Measurements from ENCODE around the gene ZDHHC18.

GRCh38 chr1:26848941-26849774, 22.7 kb downstream of the ZDHHC18 start:
- TF ChIP-seq, protein P1, sequence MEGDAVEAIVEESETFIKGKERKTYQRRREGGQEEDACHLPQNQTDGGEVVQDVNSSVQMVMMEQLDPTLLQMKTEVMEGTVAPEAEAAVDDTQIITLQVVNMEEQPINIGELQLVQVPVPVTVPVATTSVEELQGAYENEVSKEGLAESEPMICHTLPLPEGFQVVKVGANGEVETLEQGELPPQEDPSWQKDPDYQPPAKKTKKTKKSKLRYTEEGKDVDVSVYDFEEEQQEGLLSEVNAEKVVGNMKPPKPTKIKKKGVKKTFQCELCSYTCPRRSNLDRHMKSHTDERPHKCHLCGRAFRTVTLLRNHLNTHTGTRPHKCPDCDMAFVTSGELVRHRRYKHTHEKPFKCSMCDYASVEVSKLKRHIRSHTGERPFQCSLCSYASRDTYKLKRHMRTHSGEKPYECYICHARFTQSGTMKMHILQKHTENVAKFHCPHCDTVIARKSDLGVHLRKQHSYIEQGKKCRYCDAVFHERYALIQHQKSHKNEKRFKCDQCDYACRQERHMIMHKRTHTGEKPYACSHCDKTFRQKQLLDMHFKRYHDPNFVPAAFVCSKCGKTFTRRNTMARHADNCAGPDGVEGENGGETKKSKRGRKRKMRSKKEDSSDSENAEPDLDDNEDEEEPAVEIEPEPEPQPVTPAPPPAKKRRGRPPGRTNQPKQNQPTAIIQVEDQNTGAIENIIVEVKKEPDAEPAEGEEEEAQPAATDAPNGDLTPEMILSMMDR (IDR thresholded peaks at IDR 0.05; ENCODE audit: insufficient read depth, low read depth, low read length), result no peak
- no peak for TF ChIP-seq EZH2 (IDR thresholded peaks at IDR 0.05; ENCODE audit: insufficient read depth, low read length)
